Measurements from ENCODE around the gene ELAC2.

ELAC2 gene

DNA sequence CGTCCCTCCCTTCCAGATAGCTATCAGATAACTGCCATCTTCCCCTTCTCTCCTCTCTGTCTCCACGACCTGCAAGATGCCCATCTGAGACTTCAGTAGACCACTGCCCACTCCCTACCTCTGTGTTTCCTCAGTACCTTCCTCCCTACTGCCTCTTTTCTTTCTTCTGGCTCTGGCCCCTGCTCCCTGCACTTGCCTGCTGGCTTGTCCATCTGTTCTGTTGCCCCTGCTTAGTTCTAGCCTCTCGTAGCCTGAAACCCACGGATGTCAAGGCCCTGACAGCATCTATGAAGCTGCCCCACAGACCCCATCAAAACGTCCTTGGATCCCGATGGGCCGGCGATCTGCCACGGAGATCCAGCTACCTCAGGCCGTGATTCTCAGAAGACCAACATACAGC, 53.0 kb downstream of the ELAC2 start:
- no peak for DNase-seq (ENCODE audit: low spot score)
- TF ChIP-seq, protein P1, sequence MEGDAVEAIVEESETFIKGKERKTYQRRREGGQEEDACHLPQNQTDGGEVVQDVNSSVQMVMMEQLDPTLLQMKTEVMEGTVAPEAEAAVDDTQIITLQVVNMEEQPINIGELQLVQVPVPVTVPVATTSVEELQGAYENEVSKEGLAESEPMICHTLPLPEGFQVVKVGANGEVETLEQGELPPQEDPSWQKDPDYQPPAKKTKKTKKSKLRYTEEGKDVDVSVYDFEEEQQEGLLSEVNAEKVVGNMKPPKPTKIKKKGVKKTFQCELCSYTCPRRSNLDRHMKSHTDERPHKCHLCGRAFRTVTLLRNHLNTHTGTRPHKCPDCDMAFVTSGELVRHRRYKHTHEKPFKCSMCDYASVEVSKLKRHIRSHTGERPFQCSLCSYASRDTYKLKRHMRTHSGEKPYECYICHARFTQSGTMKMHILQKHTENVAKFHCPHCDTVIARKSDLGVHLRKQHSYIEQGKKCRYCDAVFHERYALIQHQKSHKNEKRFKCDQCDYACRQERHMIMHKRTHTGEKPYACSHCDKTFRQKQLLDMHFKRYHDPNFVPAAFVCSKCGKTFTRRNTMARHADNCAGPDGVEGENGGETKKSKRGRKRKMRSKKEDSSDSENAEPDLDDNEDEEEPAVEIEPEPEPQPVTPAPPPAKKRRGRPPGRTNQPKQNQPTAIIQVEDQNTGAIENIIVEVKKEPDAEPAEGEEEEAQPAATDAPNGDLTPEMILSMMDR (IDR thresholded peaks at IDR 0.05; ENCODE audit: extremely low read depth, missing control alignments), result no peak

DNA sequence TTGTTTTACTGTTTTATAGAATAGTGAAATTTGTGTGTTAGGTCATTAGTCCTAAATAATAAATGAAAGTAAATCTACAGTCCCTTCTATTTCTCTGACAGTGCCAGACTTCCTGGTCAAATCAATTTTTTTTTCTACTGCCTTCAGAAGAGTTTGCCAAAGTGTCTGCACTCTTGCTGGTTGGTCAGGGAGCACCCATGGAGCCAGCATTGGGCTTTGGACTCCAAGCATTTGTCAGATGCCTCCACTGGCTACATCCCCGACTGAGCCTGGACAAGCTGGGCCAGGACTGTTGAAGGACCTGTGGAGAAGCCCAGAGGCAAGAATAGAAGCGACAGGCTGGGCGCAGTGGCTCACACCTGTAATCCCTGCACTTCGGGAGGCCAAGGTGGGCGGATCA, 53.7 kb downstream of the ELAC2 start:
- DNase-seq (ENCODE audit: low spot score), result no peak
- TF ChIP-seq, protein P1 (IDR thresholded peaks at IDR 0.05; ENCODE audit: extremely low read depth, missing control alignments), result no peak

DNA sequence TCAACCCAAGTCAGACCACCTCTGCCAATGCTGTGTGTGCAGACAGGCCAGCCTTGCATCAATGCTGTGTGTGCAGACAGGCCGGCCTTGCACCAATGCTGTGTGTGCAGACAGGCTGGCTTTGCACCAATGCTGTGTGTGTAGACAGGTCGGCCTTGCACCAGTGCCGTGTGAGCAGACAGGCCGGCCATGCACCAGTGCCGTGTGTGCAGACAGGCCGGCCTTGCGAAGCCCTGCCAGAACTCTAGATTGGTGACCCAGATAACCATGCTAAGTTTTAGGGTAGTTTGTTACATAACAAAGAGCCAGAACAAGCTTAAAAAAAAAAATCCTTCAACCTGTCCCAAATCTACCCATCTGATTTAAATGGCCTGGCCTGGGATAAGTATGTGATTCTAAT, 54.3 kb downstream of the ELAC2 start:
- DNase-seq (ENCODE audit: low spot score), result no peak
- TF ChIP-seq, protein P1 (IDR thresholded peaks at IDR 0.05; ENCODE audit: extremely low read depth, missing control alignments), result no peak

DNA sequence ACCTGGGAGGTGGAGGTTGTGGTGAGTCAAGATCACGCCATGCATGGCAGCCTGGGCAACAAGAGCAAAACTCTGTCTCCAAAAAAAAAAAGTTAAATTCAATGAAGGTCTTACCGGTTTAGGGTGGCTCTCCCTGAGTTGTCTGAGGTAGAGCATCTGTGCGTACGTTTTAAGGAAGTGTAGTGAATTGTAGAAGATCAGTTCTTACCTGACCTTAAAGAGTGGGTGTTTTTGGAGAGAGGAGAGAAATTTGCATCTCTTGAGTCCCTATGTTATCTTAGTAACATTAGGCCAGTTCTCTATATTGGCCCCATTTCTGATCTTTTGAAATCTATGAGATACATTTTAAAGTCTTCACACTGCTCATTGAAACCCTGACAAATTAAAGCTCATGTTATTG, 56.2 kb downstream of the ELAC2 start:
- DNase-seq (ENCODE audit: low spot score), result no peak
- TF ChIP-seq, protein P1 (IDR thresholded peaks at IDR 0.05; ENCODE audit: extremely low read depth, missing control alignments), result no peak

DNA sequence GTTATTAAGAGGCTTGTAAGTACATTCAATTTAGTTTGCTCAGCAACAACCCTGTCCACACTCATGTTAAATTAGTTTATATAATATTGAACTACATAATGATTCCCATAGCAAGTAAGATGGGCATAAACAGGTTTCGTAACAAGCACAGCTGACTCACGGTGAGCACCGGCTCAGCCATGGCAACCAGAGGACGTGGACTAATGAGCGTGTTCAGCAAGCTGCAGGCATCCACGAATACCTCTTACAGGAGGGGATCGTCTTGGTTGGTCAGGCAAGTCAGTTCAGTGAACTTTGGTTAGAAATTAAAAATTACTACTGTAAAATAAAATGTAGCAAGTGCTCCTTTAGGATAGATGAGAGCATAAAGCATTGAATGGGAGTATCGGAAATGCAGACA, 58.4 kb downstream of the ELAC2 start:
- DNase-seq (ENCODE audit: low spot score), result no peak
- TF ChIP-seq, protein P1 (IDR thresholded peaks at IDR 0.05; ENCODE audit: extremely low read depth, missing control alignments), result no peak

DNA sequence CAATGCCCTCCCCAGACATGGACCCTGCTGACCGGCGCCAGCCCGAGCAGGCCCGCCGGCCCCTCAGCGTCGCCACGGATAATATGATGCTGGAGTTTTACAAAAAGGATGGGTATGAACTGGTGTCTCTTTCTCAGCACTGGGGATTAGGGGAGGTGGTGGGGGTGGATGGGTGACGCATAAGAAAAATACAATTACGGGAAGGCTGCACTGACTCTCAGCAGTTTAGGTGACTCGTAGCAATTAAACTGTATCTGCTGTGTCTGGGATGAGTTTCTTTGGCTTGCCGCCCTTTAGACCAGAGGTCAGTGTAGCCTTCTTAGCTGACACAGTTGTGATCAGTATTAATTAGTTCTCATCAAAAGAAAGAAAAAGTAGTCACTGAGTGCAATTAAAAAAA, 59.0 kb downstream of the ELAC2 start:
- TF ChIP-seq, protein P1 (IDR thresholded peaks at IDR 0.05; ENCODE audit: extremely low read depth, missing control alignments), result no peak
- DNase-seq (ENCODE audit: low spot score), result no peak

DNA sequence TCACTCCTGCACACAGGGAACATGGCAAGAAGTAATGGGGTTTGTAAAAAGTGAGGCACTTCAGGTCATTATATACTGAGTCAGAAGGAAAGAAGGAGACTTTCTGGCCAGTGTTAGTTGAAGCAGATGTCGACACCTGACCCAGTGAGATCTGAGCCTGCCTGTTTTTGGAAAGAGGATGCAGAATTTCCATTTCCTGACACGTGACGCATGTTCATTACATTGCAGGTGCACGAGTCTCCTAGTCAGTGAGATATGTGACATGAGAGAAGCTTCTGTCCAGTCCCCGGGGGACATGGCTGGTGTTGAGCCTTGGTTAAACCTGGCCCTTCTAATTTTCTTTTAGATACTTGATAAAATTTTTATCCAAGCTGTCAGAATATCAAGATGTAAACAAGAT, 62.3 kb downstream of the ELAC2 start:
- no peak for DNase-seq (ENCODE audit: low spot score)
- TF ChIP-seq, protein P1 (IDR thresholded peaks at IDR 0.05; ENCODE audit: extremely low read depth, missing control alignments), result no peak
